ENCODE data around the gene PCIF1.

GRCh38 chr20:45934046-45934585 lies 367 bp upstream of the PCIF1 start:
- TF ChIP-seq EWSR1 (IDR thresholded peaks at IDR 0.05; ENCODE audit: borderline replicate concordance, low read depth, partially characterized antibody) (no peak), NBN (IDR thresholded peaks at IDR 0.05; ENCODE audit: low read depth) (no peak), HNRNPK (IDR thresholded peaks at IDR 0.05; ENCODE audit: low read depth, low read length, poor library complexity, severe bottlenecking) (no peak), BCLAF1 (IDR thresholded peaks at IDR 0.05; ENCODE audit: borderline replicate concordance in 1 of 2, control insufficient read depth in 1 of 2, low read depth in 2 of 2, low read length in 1 of 2) (no peak), ZFP36 (IDR thresholded peaks at IDR 0.05; ENCODE audit: low read depth, low read length, partially characterized antibody) (peak; percentile 51), CBX5 (IDR thresholded peaks at IDR 0.05; ENCODE audit: borderline replicate concordance, low read depth) (no peak), JUND (IDR thresholded peaks at IDR 0.05; ENCODE audit: borderline replicate concordance, low read depth, low read length) (no peak), JUND (tag; IDR thresholded peaks at IDR 0.05; ENCODE audit: borderline replicate concordance, low read depth, low read length) (peak; percentile 19; the same call in 1 of the 3 replicates), RAD21 (CRISPR knock-in tag; conservative IDR thresholded peaks at IDR 0.05 in 1 of 2, IDR thresholded peaks at IDR 0.05 in 1 of 2) (no peak), TCF7 (IDR thresholded peaks at IDR 0.05; ENCODE audit: borderline replicate concordance) (no peak), POLR2A (conservative IDR thresholded peaks at IDR 0.05) (no peak)

Data from K562 (cell line).